ENCODE measurements around the gene DDC. TPM values are rescaled to one million over a fixed set of nuclear protein-coding genes. Genes with fewer than 3 reads are reported as not detected.
"Not testable (repeated sequence)": the region's sequence is repeated elsewhere in the genome, so short reads cannot be mapped to it uniquely, and the experiment has no call there.

Gene DDC
- total RNA-seq, 2 donors from 2014 or later, result 6.6 to 17.1 TPM

- peak; percentile 71 to 87 (median 80) for DNase-seq
- 45 to 85% methylated on average over 5 of the region's 5 CpGs for WGBS, 2 donors
- ATAC-seq, result peak; percentile 90
- intact Hi-C loops (cut with DNase I), result no loop called here
- TF ChIP-seq CTCF (IDR thresholded peaks at IDR 0.05) (peak in 1 of 7 experiments; percentile 7), POLR2A (IDR thresholded peaks at IDR 0.05) (no peak)
- peak overlapping the region in 3 of 4 donors; percentile 61 to 78 (median 74) for H3K27ac ChIP-seq
- H3K27me3 ChIP-seq, result no peaks in the 10 kb centered on the region
- no peaks in the 10 kb centered on the region for H3K36me3 ChIP-seq (replicated peaks in 1 of 2; ENCODE audit: insufficient read depth in 1 of 2, low read depth in 2 of 2)
- H3K4me1 ChIP-seq, result peaks cover 19% of the 10 kb centered on the region
- no peak overlapping the region for H3K4me3 ChIP-seq
- H3K9me3 ChIP-seq, result no peaks in the 10 kb centered on the region
Measured at GRCh38 chr7:50584793-50585408, 19.7 kb upstream of the DDC start.

GRCh38 chr7:50584386-50584785, 19.2 kb upstream of the DDC start:
- H3K4me1 ChIP-seq, result peaks cover 19% of the 10 kb centered on the region
- H3K36me3 ChIP-seq (replicated peaks in 1 of 2; ENCODE audit: insufficient read depth in 1 of 2, low read depth in 2 of 2), result no peaks in the 10 kb centered on the region
- H3K27ac ChIP-seq, result peak overlapping the region in 3 of 4 donors; percentile 61 to 78 (median 74)
- H3K9me3 ChIP-seq, result no peaks in the 10 kb centered on the region
- intact Hi-C loops (cut with DNase I), result no loop called here
- WGBS, 2 donors, result 77 to 78% methylated on average over 4 of the region's 4 CpGs
- ATAC-seq, result no peak
- TF ChIP-seq CTCF (IDR thresholded peaks at IDR 0.05), result no peak
- TF ChIP-seq POLR2A (IDR thresholded peaks at IDR 0.05), result no peak
- no peak for DNase-seq
- H3K27me3 ChIP-seq, result no peaks in the 10 kb centered on the region
- H3K4me3 ChIP-seq, result no peak overlapping the region

GRCh38 chr7:50583295-50583694, 18.1 kb upstream of the DDC start:
- WGBS, 2 donors, result 81 to 90% methylated on average over 4 of the region's 4 CpGs
- H3K9me3 ChIP-seq; H3K4me3 ChIP-seq; ATAC-seq; intact Hi-C loops (cut with DNase I); H3K36me3 ChIP-seq (replicated peaks in 1 of 2; ENCODE audit: insufficient read depth in 1 of 2, low read depth in 2 of 2); H3K27me3 ChIP-seq; DNase-seq: not testable (repeated sequence)
- Histone ChIP-seq H3K27ac (peak overlapping the region in 2 of 4 donors; percentile 74 to 78), H3K4me1 (peaks cover 19% of the 10 kb centered on the region)

GRCh38 chr7:50582271-50582670, 17.1 kb upstream of the DDC start:
- H3K27me3 ChIP-seq; ATAC-seq; H3K9me3 ChIP-seq; intact Hi-C loops (cut with DNase I); DNase-seq; H3K36me3 ChIP-seq (replicated peaks in 1 of 2; ENCODE audit: insufficient read depth in 1 of 2, low read depth in 2 of 2); H3K27ac ChIP-seq; H3K4me3 ChIP-seq: not testable (repeated sequence)
- 81 to 84% methylated on average over 4 of the region's 4 CpGs for WGBS, 2 donors
- peaks cover 12% of the 10 kb centered on the region for H3K4me1 ChIP-seq

- intact Hi-C loops (cut with DNase I); ATAC-seq; DNase-seq; H3K4me3 ChIP-seq; H3K9me3 ChIP-seq; H3K36me3 ChIP-seq (replicated peaks in 1 of 2; ENCODE audit: insufficient read depth in 1 of 2, low read depth in 2 of 2); H3K27me3 ChIP-seq: not testable (repeated sequence)
- Histone ChIP-seq H3K4me1 (peaks cover 12% of the 10 kb centered on the region), H3K27ac (peak overlapping the region in 1 of 4 donors; percentile 18)
- 88 to 90% methylated on average over 2 of the region's 2 CpGs for WGBS, 2 donors
Measured at GRCh38 chr7:50580666-50581065, 15.5 kb upstream of the DDC start.

- Histone ChIP-seq H3K4me3 (no peak overlapping the region), H3K4me1 (peaks cover 12% of the 10 kb centered on the region), H3K27ac (peak overlapping the region in 2 of 4 donors; percentile 18 to 52), H3K27me3 (no peaks in the 10 kb centered on the region), H3K36me3 (replicated peaks in 1 of 2; ENCODE audit: insufficient read depth in 1 of 2, low read depth in 2 of 2) (no peaks in the 10 kb centered on the region), H3K9me3 (no peaks in the 10 kb centered on the region)
- ATAC-seq, result peak; percentile 58
- 71 to 72% methylated on average over 5 of the region's 5 CpGs for whole genome bisulfite sequencing, 2 donors
- intact Hi-C loops (cut with DNase I), result no loop called here
- TF ChIP-seq CTCF (IDR thresholded peaks at IDR 0.05) (no peak), POLR2A (IDR thresholded peaks at IDR 0.05) (no peak)
- no peak for DNase-seq
Measured at GRCh38 chr7:50580057-50580456, 14.9 kb upstream of the DDC start.

- not testable (repeated sequence) for ATAC-seq
- 78 to 89% methylated on average over 4 of the region's 4 CpGs for WGBS, 2 donors
Measured at GRCh38 chr7:50578105-50578504, 12.9 kb upstream of the DDC start.

More at GRCh38 chr7:50578105-50578504, 12.9 kb upstream of the DDC start:
- H3K9me3 ChIP-seq; H3K4me1 ChIP-seq; intact Hi-C loops (cut with DNase I); H3K4me3 ChIP-seq; H3K27ac ChIP-seq; DNase-seq; H3K36me3 ChIP-seq (replicated peaks in 1 of 2; ENCODE audit: insufficient read depth in 1 of 2, low read depth in 2 of 2); H3K27me3 ChIP-seq: not testable (repeated sequence)
